Stimulated activated CD8-positive, alpha-beta memory T cell treated with anti-CD3 and anti-CD28 coated beads, Interleukin-15, amount 100 ng/mL, for 1 hour (primary cell): Measurements from ENCODE around the gene USP44.

ENCODE experiments used
- DNase-seq: peaks from one replicate; pipeline ENCODE4 v3.0.0-alpha.2; 2020; ENCODE audit warnings: low read depth

The USP44 gene

GRCh38 chr12:95548056-95548538, 3.2 kb downstream of the USP44 start:
- DNase-seq, result no peak

GRCh38 chr12:95547522-95548055, 3.7 kb downstream of the USP44 start:
- no peak for DNase-seq

DNA sequence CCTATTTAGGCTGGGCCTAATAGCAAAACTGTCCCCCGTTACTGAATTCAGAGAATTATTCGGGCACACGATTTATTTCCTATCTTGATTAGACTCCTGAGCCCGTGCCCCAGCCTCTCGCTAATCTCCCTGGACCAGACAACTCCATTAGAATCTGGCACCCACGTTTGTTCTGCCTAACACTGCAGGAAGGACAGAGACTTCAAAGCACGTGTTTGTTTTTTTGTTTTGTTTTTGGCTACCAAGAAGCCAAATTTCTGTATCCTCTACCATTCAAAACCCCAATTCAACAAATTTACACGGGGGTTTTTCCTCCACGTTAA, 4.8 kb downstream of the USP44 start:
- DNase-seq, result no peak

DNA sequence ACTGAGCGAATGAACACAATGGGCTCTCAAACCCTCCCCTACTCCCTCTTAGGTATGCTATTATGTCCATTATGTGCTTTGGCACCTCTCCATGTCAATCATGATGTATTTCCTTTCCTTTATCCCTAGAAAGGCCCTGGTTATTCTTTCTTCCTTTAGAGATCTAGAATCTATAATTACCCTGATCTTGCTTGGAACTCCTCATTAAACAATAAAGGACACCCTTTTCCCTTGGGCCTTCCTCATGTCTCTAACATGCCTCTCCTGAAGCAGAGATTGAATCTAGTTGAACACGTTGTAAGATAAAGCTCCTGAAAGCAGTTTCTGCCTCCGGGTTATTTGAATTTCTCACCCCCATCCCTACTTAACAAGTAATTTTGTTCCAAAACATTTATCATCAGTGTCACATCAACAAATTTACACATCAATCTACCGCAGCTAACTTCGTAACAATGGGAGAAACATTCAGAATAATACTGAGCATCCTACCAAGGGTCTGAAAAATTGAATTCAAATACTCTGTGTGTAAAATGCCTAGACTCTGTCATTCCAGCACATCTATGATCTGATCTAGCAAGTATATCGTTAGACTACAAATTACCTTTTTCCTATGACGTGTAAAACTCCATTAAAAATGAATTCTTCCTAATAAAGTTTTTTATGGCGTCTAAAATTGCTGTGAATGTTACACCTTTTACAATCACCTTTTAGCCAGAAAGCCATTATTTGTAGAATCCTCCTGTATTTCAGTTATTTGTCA, 5.4 kb downstream of the USP44 start:
- DNase-seq, result no peak

GRCh38 chr12:95545303-95545702, 6.0 kb downstream of the USP44 start:
- no peak for DNase-seq

DNA sequence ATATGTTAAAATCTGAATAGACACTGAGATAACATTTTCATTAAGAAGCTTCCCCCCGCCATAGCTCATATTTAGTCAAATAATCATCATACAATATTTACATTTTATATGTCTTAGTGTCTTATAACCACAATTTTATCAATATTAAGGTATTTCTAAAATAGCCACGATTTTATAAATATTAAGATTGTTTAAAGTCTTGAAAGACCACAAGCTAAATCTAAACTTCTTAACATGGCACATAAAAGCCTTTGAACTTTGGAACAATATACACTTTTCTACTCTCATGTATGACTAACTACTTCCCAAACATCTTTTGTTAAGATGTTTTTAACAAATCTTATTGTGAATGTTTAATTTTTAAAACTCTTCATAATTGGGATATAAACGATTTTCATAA, 6.5 kb downstream of the USP44 start:
- no peak for DNase-seq

- no peak for DNase-seq
Observed at GRCh38 chr12:95543305-95543704, 8.0 kb downstream of the USP44 start.

DNA sequence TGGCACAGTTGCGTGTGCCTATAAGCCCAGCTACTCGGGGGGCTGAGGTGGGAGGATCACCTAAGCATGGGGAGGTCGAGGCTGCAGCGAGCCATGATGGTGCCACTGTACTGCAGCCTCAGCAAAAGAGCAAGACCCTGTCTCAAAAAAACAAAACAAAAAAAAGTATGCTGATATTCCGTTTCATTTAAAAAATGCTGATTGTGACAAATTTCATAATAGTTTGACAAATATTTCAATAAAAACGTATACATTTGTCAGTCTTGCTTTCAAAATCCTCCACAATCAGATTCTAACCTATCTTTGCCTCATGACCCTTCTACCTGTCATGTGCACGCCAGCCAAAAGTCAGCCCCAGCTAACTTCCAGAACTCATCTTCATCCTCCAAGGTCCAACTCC, 9.8 kb downstream of the USP44 start:
- no peak for DNase-seq

GRCh38 chr12:95538656-95539055, 12.6 kb downstream of the USP44 start:
- no peak for DNase-seq

- no peak for DNase-seq
Observed at GRCh38 chr12:95538006-95538405, 13.3 kb downstream of the USP44 start.

- no peak for DNase-seq
Observed at GRCh38 chr12:95533985-95534384, 17.3 kb downstream of the USP44 start.

- no peak for DNase-seq
Observed at GRCh38 chr12:95532851-95533250, 18.4 kb downstream of the USP44 start.

- DNase-seq, result no peak
Observed at GRCh38 chr12:95529693-95530225, 21.5 kb downstream of the USP44 start.

- DNase-seq, result no peak
Observed at GRCh38 chr12:95528431-95528830, 22.8 kb downstream of the USP44 start.

DNA sequence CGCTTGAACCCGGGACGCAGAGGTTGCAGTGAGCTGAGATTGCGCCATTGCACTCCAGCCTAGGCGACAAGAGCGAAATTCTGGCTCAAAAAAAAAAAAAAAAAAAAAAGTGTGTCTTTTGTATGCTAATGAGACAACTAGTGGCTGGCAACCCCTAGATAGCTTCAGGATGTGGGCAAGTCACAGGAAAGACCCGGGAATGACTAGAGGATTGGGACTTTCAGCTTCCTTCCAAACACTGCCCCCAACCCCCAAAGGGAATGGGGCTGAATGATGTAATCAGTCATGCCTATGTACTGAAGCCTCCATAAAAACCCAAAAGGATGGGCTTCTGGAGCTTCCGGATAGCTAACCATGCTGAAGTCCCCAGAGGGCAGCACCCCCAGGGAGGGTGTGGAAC, 28.6 kb downstream of the USP44 start:
- DNase-seq, result no peak

DNA sequence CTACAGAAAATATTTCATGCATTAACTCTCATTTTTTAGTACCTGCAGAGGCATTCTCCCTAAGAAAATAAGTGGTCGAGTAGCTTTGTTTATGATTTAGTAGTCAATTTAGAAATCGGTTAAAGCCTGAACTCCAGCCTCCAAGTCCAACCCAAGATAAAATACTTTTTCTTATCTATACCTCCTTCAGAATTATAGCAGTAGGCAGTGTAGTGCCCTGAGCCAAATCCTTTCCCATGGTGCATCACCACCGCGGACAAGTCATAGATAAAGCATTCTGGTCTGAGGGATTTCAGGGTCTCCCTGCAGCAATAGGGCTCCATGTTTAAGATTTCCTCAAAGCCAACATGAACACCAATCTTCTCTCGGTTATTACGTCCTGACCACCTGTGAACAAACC, 30.5 kb downstream of the USP44 start:
- no peak for DNase-seq

GRCh38 chr12:95518944-95519343, 32.3 kb downstream of the USP44 start:
- DNase-seq, result no peak

- DNase-seq, result no peak
Observed at GRCh38 chr12:95517246-95517645, 34.0 kb downstream of the USP44 start.

- DNase-seq, result no peak
Observed at GRCh38 chr12:95516757-95517156, 34.5 kb downstream of the USP44 start.

DNA sequence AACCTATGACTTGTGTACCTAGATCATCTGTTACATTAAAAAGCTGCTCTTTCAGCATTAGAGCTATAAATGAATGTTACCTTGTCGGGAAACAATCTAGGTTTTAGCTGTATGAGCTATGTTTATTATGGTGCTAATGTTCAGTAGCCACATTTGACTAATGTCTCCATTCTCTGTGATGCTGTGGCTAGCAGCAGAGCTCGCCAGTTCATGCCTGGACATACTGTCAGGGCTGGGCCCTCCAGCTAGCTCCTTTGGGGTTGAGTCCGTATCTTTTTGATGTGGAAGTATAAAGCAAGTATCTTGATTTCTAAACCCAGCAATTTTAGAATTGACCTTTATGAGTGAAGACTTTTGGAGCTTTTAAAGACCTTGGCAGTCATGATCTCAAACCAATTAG, 36.1 kb downstream of the USP44 start:
- DNase-seq, result no peak

DNA sequence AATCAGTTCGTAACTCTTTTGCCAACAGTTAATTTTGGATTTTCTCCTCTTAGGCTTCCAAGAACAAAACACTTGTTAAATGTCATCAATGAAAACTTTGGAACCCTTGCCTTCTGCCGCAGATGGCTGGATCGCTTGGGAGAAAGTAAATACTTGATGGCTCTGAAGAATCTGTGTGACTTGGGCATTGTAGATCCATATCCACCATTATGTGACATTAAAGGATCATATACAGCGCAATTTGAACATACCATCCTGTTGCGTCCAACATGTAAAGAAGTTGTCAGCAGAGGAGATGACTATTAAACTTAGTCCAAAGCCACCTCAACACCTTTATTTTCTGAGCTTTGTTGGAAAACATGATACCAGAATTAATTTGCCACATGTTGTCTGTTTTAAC, 37.7 kb downstream of the USP44 start:
- DNase-seq, result no peak

- no peak for DNase-seq
Observed at GRCh38 chr12:95511977-95512376, 39.3 kb downstream of the USP44 start.

- DNase-seq, result no peak
Observed at GRCh38 chr12:95509300-95509699, 42.0 kb downstream of the USP44 start.
